ENCODE measurements around the gene CNGA3.

GRCh38 chr2:98333922-98334321 lies 12.3 kb upstream of the CNGA3 start:
- TF ChIP-seq CTCF (IDR thresholded peaks at IDR 0.05; ENCODE audit: extremely low read depth in 1 of 2, insufficient read depth in 1 of 2, low read depth in 1 of 2, low read length in 2 of 2): no peak
- no peak for TF ChIP-seq MAX (IDR thresholded peaks at IDR 0.05; ENCODE audit: insufficient read depth, insufficient read length)
- TF ChIP-seq POLR2A (IDR thresholded peaks at IDR 0.05; ENCODE audit: low read depth, low read length): no peak
- no peak for TF ChIP-seq MYC (IDR thresholded peaks at IDR 0.05; ENCODE audit: low read depth, low read length)
- no peak for TF ChIP-seq POLR2AphosphoS5 (IDR thresholded peaks at IDR 0.05; ENCODE audit: insufficient read depth, low read depth, low read length)
